Astrocyte of the cerebellum (primary cell): ENCODE results near the gene EPS8.
A peak's percentile ranks its signal among the peaks of the same experiment; 100 is the strongest.

Source experiments
- DNase-seq: peaks from one replicate; pipeline ENCODE4 v3.0.0-alpha.2; 2011; ENCODE audit warnings: low read depth
- H3K4me3 ChIP-seq: 2 replicates; pipeline ENCODE4 v1.5.1; 2011; ENCODE audit warnings: mild to moderate bottlenecking, low read depth, low read length, moderate library complexity
- in situ Hi-C: cut with HindIII; loops from 2 replicates; pipeline ENCODE4 v1.10.0; 2017; ENCODE audit warnings: low sequenced_read_pairs
- TF ChIP-seq, protein P1 (sequence below): IDR thresholded peaks from 2 replicates; pipeline ENCODE4 v1.5.1; 2012; ENCODE audit warnings: low read length, low read depth, moderate library complexity, mild to moderate bottlenecking; ENCODE audit errors: missing control alignments

EPS8 gene

DNA sequence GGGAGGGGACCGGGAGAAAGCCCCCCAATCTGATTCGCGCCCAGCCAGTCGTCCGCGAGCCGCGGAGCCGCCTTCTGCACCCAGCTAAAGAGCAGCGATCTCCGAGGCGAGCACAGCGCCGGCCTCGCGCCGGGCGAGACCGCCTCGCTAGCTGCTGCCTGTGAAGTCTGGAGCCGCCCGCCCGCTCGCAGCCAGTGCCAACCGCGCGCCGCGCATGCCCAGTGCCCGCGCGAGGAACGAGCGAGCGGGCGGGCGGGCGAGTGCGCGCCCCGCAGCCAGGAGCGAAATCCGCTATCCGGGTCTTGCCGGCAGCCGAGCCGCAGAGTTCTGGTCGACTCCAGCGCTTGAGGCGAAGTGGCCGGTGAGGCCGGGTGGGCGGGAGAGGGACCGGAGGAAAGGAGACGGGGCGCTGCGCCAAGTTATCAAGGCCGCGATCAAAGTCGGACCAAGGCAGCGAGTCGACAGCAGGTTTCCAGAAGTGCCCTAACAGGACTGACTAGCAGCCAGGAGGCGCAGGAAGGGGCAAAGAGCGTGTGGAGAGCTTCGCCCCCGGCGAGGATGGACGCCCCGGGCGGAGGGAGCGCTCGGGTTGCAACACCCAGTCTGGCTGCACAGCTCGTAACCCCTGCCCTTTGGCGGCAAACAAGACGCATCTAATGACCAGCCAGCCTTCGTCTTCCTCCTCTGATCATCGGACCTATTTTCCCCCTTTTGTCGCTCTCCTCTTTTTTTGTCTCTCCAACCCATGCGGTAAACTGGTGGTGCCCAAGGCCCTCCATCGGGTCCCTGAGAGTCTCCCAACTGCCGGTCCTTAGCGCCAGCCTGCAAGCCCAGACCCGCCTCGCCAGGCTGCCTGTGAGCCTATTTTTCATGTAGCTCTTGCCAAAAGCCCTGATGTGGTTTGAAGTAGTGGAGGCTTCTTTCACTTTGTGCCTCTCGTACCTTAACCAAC lies at the start of gene EPS8:
TSS of gene EPS8 (minus strand) at position 169 of the 952 bp plus-strand sequence. CDS start 106,437 bp downstream, outside the sequence.
- in situ Hi-C loops, result no loop called here
- H3K4me3 ChIP-seq, result peak within 1 kb of the TSS; percentile 87

DNA sequence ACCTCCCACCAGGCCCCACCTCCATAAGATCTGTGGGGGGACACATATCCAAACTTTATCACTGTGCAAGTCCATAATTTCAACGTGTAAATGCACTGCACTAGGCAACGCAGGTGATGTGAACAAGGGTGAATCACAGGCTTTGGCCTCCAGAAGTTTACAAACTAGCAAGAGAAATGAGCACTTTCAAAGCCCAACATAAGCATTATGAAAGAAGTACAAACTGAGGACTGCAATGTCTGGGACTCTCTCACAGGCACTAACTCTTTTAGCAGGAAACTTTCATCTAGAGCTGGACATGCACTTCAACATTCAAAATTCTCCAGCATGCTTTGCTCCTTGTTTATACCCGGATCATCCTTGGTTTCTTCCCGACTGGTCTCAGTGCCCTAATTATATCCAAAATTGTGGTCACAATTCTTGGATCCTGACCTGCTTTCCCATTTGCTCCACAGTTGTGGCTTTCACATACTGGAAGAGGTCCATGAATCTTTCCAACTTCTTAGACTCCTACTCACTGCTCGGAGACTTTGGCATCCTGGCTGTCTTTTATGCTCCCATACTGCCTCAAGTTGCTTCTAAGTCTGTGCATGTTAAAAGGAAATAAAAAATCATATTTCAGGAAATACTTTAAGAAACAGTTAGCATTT lies 48.1 kb upstream of the EPS8 start:
- H3K4me3 ChIP-seq, result no peak overlapping the region
- in situ Hi-C loops, result no loop called here
- peak; percentile 88 for DNase-seq
- TF ChIP-seq, protein P1, sequence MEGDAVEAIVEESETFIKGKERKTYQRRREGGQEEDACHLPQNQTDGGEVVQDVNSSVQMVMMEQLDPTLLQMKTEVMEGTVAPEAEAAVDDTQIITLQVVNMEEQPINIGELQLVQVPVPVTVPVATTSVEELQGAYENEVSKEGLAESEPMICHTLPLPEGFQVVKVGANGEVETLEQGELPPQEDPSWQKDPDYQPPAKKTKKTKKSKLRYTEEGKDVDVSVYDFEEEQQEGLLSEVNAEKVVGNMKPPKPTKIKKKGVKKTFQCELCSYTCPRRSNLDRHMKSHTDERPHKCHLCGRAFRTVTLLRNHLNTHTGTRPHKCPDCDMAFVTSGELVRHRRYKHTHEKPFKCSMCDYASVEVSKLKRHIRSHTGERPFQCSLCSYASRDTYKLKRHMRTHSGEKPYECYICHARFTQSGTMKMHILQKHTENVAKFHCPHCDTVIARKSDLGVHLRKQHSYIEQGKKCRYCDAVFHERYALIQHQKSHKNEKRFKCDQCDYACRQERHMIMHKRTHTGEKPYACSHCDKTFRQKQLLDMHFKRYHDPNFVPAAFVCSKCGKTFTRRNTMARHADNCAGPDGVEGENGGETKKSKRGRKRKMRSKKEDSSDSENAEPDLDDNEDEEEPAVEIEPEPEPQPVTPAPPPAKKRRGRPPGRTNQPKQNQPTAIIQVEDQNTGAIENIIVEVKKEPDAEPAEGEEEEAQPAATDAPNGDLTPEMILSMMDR, result no peak

More for the DNA sequence above, at the start of gene EPS8:
- peak; percentile 74 for DNase-seq
- TF ChIP-seq, protein P1, result no peak

GRCh38 chr12:15834575-15834974 lies 45.4 kb upstream of the EPS8 start:
- H3K4me3 ChIP-seq, result no peak overlapping the region
- TF ChIP-seq, protein P1, result no peak
- in situ Hi-C loops, result no loop called here
- no peak for DNase-seq

DNA sequence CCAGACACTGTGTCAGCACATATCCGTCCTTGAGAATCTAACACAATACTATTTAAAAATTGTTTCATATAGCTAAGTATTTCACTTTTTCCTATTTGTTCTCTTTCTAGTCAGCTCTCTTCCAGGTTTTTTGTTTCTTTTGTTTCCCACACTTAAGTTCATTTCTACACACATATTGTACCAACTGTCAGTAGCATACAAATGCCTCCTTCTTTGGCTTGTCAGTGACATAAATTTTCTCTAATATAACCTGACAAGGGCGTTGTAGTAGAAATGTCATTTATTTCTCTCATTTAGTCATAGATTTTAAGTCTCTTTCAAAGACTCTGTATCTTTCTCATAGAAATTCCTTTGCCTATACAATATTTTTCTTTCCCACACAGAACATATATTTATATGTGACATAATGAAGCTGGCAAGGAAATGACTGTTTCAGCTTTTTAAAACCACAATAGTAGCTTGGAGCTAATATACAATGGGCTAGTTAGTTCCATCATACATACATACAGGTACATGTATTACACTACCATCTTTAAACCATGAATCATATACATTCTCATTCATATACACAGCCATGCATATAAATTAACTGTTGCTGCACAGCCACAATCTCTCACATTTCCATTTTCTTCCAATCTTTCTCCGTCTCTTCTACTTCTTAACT lies 42.3 kb upstream of the EPS8 start:
- in situ Hi-C loops, result no loop called here
- DNase-seq, result no peak

DNA sequence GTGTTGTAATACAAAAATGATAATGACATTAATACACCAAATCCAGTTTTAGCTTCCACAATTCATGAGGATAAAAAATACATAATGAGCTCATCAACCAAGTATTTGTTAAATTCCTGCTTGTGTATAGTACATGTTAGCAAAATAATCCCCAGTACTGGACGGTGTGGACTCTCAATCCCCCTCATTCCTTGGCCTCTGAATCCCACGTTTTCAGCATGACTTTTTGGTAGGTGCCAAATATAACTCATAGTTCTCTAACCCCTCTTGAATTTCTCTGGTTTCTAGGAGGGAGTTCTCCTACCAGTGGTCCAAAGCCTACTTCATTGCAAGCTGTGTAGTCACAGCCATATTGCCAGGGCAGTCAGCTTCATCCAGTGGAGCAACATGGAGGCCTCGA lies 41.4 kb upstream of the EPS8 start:
- no peak overlapping the region for H3K4me3 ChIP-seq
- DNase-seq, result peak; percentile 31
- in situ Hi-C loops, result no loop called here
- TF ChIP-seq, protein P1, result no peak

More for the DNA sequence above, 42.3 kb upstream of the EPS8 start:
- H3K4me3 ChIP-seq, result no peak overlapping the region
- TF ChIP-seq, protein P1, result no peak

DNA sequence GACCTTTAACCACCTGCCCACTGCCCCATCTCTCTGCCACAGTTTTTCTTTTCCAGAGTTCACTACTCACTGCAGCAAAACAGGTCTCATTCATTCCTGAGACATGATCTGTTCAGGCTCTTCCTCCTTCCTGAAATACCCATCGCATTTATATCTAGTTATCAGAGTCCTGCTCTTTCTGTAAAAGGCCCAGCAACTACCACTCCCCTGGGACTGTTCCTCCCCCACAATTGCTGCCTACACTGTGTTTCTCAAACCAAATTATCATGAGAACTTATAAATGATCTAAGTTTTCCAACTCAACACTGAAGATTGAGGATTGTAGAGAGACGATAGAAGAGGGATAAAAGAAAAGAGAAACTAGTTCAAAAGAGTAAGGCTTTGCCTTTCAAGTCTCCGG lies 40.8 kb upstream of the EPS8 start:
- no peak for DNase-seq
- in situ Hi-C loops, result no loop called here
- no peak overlapping the region for H3K4me3 ChIP-seq
- TF ChIP-seq, protein P1, result no peak
